ENCODE results near the gene ZC3H13.

ZC3H13 gene

GRCh38 chr13:45933203-45933908 is 119.2 kb downstream of the ZC3H13 start:
- no peak overlapping the region for H3K4me3 ChIP-seq
- H3K9me3 ChIP-seq: no peaks in the 10 kb centered on the region
- TF ChIP-seq Cebpa-rat (IDR thresholded peaks at IDR 0.05): no peak
- no peak overlapping the region for H3K9ac ChIP-seq
- no peaks in the 10 kb centered on the region for H3K36me3 ChIP-seq
- H3K27me3 ChIP-seq: no peaks in the 10 kb centered on the region
- no peak overlapping the region for H3K27ac ChIP-seq
- no peaks in the 10 kb centered on the region for H4K20me1 ChIP-seq
- H3K4me1 ChIP-seq: no peaks in the 10 kb centered on the region
- no peak overlapping the region for H3K4me2 ChIP-seq

GRCh38 chr13:45932676-45933075 is 119.9 kb downstream of the ZC3H13 start:
- H3K9ac ChIP-seq: no peak overlapping the region
- no peaks in the 10 kb centered on the region for H3K27me3 ChIP-seq
- no peaks in the 10 kb centered on the region for H4K20me1 ChIP-seq
- no peaks in the 10 kb centered on the region for H3K4me1 ChIP-seq
- H3K36me3 ChIP-seq: no peaks in the 10 kb centered on the region
- H3K27ac ChIP-seq: no peak overlapping the region
- no peak overlapping the region for H3K4me3 ChIP-seq
- H3K4me2 ChIP-seq: no peak overlapping the region
- no peak for TF ChIP-seq Cebpa-rat (IDR thresholded peaks at IDR 0.05)
- no peaks in the 10 kb centered on the region for H3K9me3 ChIP-seq

- H3K4me1 ChIP-seq: no peaks in the 10 kb centered on the region
- no peak overlapping the region for H3K4me3 ChIP-seq
- no peak for TF ChIP-seq Cebpa-rat (IDR thresholded peaks at IDR 0.05)
- no peak overlapping the region for H3K27ac ChIP-seq
- no peaks in the 10 kb centered on the region for H3K27me3 ChIP-seq
- no peaks in the 10 kb centered on the region for H4K20me1 ChIP-seq
- H3K36me3 ChIP-seq: no peaks in the 10 kb centered on the region
- no peaks in the 10 kb centered on the region for H3K9me3 ChIP-seq
- H3K4me2 ChIP-seq: no peak overlapping the region
- no peak overlapping the region for H3K9ac ChIP-seq
These were observed 120.4 kb downstream of the ZC3H13 start for GRCh38 chr13:45932172-45932571.

GRCh38 chr13:45931211-45931610 is 121.3 kb downstream of the ZC3H13 start:
- Histone ChIP-seq H4K20me1 (no peaks in the 10 kb centered on the region), H3K4me1 (no peaks in the 10 kb centered on the region), H3K27me3 (no peaks in the 10 kb centered on the region), H3K4me3 (no peak overlapping the region), H3K36me3 (no peaks in the 10 kb centered on the region), H3K4me2 (no peak overlapping the region), H3K9me3 (no peaks in the 10 kb centered on the region), H3K27ac (no peak overlapping the region), H3K9ac (no peak overlapping the region)
- TF ChIP-seq Cebpa-rat (IDR thresholded peaks at IDR 0.05): no peak

- H3K9ac ChIP-seq: no peak overlapping the region
- TF ChIP-seq Cebpa-rat (IDR thresholded peaks at IDR 0.05): no peak
- no peaks in the 10 kb centered on the region for H4K20me1 ChIP-seq
- no peaks in the 10 kb centered on the region for H3K9me3 ChIP-seq
- H3K36me3 ChIP-seq: no peaks in the 10 kb centered on the region
- H3K27me3 ChIP-seq: no peaks in the 10 kb centered on the region
- no peak overlapping the region for H3K4me3 ChIP-seq
- no peak overlapping the region for H3K27ac ChIP-seq
- no peaks in the 10 kb centered on the region for H3K4me1 ChIP-seq
- H3K4me2 ChIP-seq: no peak overlapping the region
These were observed 122.4 kb downstream of the ZC3H13 start for GRCh38 chr13:45930177-45930576.

- H3K4me2 ChIP-seq: no peak overlapping the region
- H3K4me1 ChIP-seq: no peaks in the 10 kb centered on the region
- H3K9me3 ChIP-seq: no peaks in the 10 kb centered on the region
- no peak overlapping the region for H3K27ac ChIP-seq
- no peak overlapping the region for H3K4me3 ChIP-seq
- no peaks in the 10 kb centered on the region for H3K36me3 ChIP-seq
- H4K20me1 ChIP-seq: no peaks in the 10 kb centered on the region
- no peak overlapping the region for H3K9ac ChIP-seq
- no peak for TF ChIP-seq Cebpa-rat (IDR thresholded peaks at IDR 0.05)
- H3K27me3 ChIP-seq: no peaks in the 10 kb centered on the region
These were observed 123.7 kb downstream of the ZC3H13 start for GRCh38 chr13:45928843-45929242.

GRCh38 chr13:45928176-45928575 is 124.4 kb downstream of the ZC3H13 start:
- no peaks in the 10 kb centered on the region for H3K27me3 ChIP-seq
- no peaks in the 10 kb centered on the region for H3K36me3 ChIP-seq
- H4K20me1 ChIP-seq: no peaks in the 10 kb centered on the region
- H3K4me3 ChIP-seq: no peak overlapping the region
- no peak overlapping the region for H3K27ac ChIP-seq
- no peaks in the 10 kb centered on the region for H3K4me1 ChIP-seq
- no peak for TF ChIP-seq Cebpa-rat (IDR thresholded peaks at IDR 0.05)
- no peak overlapping the region for H3K4me2 ChIP-seq
- no peak overlapping the region for H3K9ac ChIP-seq
- no peaks in the 10 kb centered on the region for H3K9me3 ChIP-seq

GRCh38 chr13:45926741-45927140 is 125.8 kb downstream of the ZC3H13 start:
- Histone ChIP-seq H3K36me3 (no peaks in the 10 kb centered on the region), H3K4me3 (no peak overlapping the region), H3K27me3 (no peaks in the 10 kb centered on the region), H3K4me1 (no peaks in the 10 kb centered on the region), H3K27ac (no peak overlapping the region), H4K20me1 (no peaks in the 10 kb centered on the region), H3K9ac (no peak overlapping the region), H3K4me2 (no peak overlapping the region), H3K9me3 (no peaks in the 10 kb centered on the region)
- no peak for TF ChIP-seq Cebpa-rat (IDR thresholded peaks at IDR 0.05)

GRCh38 chr13:45925151-45925550 is 127.4 kb downstream of the ZC3H13 start:
- no peak overlapping the region for H3K4me3 ChIP-seq
- no peak for TF ChIP-seq Cebpa-rat (IDR thresholded peaks at IDR 0.05)
- H3K27me3 ChIP-seq: no peaks in the 10 kb centered on the region
- H3K4me2 ChIP-seq: no peak overlapping the region
- no peak overlapping the region for H3K27ac ChIP-seq
- H4K20me1 ChIP-seq: no peaks in the 10 kb centered on the region
- H3K9ac ChIP-seq: no peak overlapping the region
- no peaks in the 10 kb centered on the region for H3K4me1 ChIP-seq
- no peaks in the 10 kb centered on the region for H3K36me3 ChIP-seq
- H3K9me3 ChIP-seq: no peaks in the 10 kb centered on the region

- H3K36me3 ChIP-seq: no peaks in the 10 kb centered on the region
- H3K27me3 ChIP-seq: no peaks in the 10 kb centered on the region
- no peak overlapping the region for H3K4me3 ChIP-seq
- no peak overlapping the region for H3K9ac ChIP-seq
- H3K4me2 ChIP-seq: no peak overlapping the region
- H3K27ac ChIP-seq: no peak overlapping the region
- no peaks in the 10 kb centered on the region for H3K9me3 ChIP-seq
- H4K20me1 ChIP-seq: no peaks in the 10 kb centered on the region
- H3K4me1 ChIP-seq: no peaks in the 10 kb centered on the region
- no peak for TF ChIP-seq Cebpa-rat (IDR thresholded peaks at IDR 0.05)
These were observed 131.3 kb downstream of the ZC3H13 start for GRCh38 chr13:45921162-45921736.
